NCI-H446 treated with DMSO at 0.1 percent for 48 hours (cell line): ENCODE results near the gene SLC45A1.

Experiments used
- DNase-seq: peaks from one replicate; lab custom pipeline; 2025; lab: John Stamatoyannopoulos, UW

Gene SLC45A1

GRCh38 chr1:8384577-8384976 lies 66.7 kb downstream of the SLC45A1 start:
- no peak for DNase-seq

GRCh38 chr1:8386247-8386646 lies 68.3 kb downstream of the SLC45A1 start:
- DNase-seq: no peak

- no peak for DNase-seq
Observed at GRCh38 chr1:8388732-8389562, 71.0 kb downstream of the SLC45A1 start.

- no peak for DNase-seq
Observed at GRCh38 chr1:8389958-8390535, 72.1 kb downstream of the SLC45A1 start.

GRCh38 chr1:8390707-8391106 lies 72.8 kb downstream of the SLC45A1 start:
- DNase-seq: no peak

GRCh38 chr1:8392522-8392921 lies 74.6 kb downstream of the SLC45A1 start:
- no peak for DNase-seq
